Measurements from ENCODE around the gene CDC42EP4. TPM values are rescaled to one million over a fixed set of nuclear protein-coding genes. Genes with fewer than 3 reads are reported as not detected.

The CDC42EP4 gene
- total RNA-seq, 1 experiment from 2014 or later: 12.9 TPM

- no peak for DNase-seq (ENCODE audit: low read depth)
Observed at GRCh38 chr17:73301369-73301768, 10.4 kb downstream of the CDC42EP4 start.

- DNase-seq (ENCODE audit: low read depth): no peak
Observed at GRCh38 chr17:73300392-73300791, 11.4 kb downstream of the CDC42EP4 start.

DNA sequence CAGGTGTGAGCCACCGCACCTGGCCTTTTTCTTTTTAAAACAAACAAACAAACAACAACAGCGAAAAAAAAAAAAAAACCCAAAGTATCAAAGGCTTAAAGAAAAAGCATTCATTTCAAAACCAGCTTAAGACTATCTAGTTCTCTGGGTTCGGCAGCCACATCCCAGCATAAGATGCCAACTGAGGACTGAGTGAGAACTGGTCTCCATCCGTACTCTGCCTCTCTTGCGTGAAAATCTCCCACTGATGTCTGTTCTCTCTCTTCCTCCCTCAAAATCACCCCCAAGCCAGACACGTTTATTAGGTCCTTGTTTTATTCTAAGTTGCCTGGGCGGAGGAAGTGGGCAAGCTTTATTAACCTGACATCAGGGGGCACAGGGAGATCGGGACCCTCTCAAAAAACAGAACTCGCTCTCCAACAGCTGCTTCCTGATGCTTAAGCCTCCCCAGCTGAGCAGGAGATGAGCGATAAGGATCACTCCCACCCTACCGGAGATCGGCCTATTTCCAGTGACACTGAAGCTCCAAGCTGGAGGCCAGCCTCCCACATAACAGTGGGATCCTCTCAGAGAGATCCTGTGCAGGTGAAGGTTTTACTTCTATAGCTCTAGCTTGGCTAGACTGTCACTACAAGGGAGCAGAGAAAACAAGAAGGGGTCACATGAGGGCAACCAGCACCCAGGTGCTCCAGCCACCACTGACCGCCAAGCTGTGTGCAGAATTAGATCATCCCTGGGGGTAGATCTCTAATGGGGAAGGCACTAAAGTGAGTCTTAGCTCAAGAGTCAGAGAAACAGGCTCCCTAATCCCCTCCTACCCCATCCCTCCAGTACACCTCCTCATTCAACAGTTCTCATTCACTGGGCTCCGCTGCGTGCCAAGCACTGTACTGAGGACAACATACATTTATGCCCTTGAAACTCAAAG is 13.6 kb downstream of the CDC42EP4 start:
- peak; percentile 51 for DNase-seq (ENCODE audit: low read depth)

DNA sequence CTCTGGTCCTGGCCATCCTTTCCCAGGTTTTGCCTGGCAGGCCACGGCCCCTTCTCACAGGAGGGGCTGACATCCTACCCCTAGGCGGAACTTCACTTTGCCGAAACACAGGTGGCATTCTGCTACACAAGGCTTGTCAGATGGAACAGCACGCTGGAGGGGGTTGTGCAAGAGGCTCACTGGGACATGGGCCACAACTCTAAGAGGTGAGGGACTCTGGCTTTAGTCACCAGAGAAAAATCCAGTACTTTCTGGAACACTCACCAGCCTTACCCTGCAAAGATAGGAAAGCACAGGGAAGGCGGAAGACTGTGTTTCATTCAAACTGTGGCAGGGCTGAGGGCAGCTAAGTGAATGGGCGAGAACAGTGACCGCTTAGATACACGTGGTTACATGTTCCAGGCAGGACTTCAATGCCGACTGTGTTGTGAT is 18.3 kb downstream of the CDC42EP4 start:
- peak; percentile 70 for DNase-seq (ENCODE audit: low read depth)

DNA sequence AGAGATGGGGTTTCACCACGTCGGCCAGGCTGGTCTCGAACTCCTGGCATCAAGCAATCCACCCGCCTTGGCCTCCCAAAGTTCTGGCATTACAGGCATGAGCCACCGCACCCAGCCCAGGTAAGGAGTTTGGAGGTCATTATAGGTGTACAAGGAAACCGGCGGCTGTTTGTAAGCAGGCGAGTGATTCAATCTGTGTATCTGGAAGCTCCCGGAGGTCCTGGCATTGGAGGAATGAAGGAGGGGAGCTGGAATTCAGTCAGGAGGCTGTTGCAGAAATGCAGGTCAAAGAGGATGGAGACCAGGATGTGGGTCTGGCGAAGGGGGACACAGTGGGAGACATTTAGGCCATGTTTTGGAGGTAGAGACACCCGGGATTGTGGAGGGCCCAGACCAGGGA is 18.8 kb downstream of the CDC42EP4 start:
- DNase-seq (ENCODE audit: low read depth): no peak

- DNase-seq (ENCODE audit: low read depth): peak; percentile 90
Observed at GRCh38 chr17:73292031-73292531, 19.7 kb downstream of the CDC42EP4 start.

- peak; percentile 97 for DNase-seq (ENCODE audit: low read depth)
Observed at GRCh38 chr17:73291260-73291801, 20.5 kb downstream of the CDC42EP4 start.

GRCh38 chr17:73290399-73291259 is 21.2 kb downstream of the CDC42EP4 start:
- DNase-seq (ENCODE audit: low read depth): peak; percentile 42

- DNase-seq (ENCODE audit: low read depth): no peak
Observed at GRCh38 chr17:73289549-73290254, 22.1 kb downstream of the CDC42EP4 start.

- DNase-seq (ENCODE audit: low read depth): no peak
Observed at GRCh38 chr17:73288534-73289302, 23.1 kb downstream of the CDC42EP4 start.

- DNase-seq (ENCODE audit: low read depth): no peak
Observed at GRCh38 chr17:73286863-73287296, 24.9 kb downstream of the CDC42EP4 start.

GRCh38 chr17:73285916-73286862 is 25.6 kb downstream of the CDC42EP4 start:
- DNase-seq (ENCODE audit: low read depth): no peak

DNA sequence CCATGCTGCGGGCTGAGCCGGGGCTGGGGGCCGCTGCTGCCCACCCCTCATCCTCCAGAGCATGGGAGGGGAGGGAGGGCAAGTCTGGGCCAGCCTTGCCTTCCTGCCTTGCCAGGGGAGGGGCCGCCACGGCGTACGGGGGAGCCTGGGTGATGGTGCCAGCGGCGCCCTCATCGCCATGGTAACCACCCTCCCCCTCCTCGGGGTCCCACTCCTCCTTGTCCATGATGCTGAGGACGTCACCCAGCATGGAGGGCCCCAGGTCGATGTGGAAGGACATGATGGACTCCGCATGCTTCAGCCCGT is 26.2 kb downstream of the CDC42EP4 start:
- no peak for DNase-seq (ENCODE audit: low read depth)

- no peak for DNase-seq (ENCODE audit: low read depth)
Observed at GRCh38 chr17:73284906-73285602, 26.7 kb downstream of the CDC42EP4 start.

DNA sequence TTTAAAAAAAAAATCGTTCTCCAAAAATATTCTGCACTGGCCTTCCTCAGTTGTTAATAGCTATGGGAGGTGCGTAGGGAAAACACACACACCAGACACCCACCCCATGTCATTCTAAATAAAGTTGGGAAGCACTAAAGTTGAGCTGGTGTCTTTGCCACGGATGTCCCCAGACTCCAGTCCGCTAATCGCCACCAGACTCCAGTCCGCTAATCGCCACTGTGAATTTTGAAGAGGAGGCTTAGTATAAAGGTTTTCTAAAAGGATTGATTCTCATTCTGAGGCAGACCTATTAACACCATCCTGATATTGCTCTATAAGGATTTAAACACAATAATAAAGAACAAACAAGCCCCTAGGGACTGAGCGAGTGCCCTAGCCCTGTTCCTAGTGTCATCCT is 27.4 kb downstream of the CDC42EP4 start:
- DNase-seq (ENCODE audit: low read depth): no peak

DNA sequence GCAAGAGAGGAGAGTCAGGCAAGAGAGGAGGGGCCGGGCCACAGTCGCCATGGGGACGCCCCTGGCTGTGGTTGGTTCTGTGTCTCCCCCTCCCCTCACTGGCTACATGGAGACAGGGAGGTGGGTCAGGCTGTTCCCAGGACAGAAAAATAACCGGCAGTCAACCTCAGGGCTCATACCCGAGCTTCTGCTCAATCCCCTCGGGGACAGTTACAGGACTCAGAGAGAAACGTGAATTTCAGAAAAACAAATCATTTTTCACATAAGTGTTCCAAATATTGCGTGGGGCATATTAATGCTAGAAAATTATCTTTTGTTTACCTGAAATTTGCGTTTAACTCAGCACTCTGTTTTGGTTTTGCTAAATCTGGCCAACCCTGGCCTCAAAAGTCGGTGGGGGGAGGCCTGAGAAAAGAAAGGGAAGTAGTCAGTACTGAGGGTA is 27.9 kb downstream of the CDC42EP4 start:
- DNase-seq (ENCODE audit: low read depth): no peak

- no peak for DNase-seq (ENCODE audit: low read depth)
Observed at GRCh38 chr17:73283250-73283649, 28.6 kb downstream of the CDC42EP4 start.

DNA sequence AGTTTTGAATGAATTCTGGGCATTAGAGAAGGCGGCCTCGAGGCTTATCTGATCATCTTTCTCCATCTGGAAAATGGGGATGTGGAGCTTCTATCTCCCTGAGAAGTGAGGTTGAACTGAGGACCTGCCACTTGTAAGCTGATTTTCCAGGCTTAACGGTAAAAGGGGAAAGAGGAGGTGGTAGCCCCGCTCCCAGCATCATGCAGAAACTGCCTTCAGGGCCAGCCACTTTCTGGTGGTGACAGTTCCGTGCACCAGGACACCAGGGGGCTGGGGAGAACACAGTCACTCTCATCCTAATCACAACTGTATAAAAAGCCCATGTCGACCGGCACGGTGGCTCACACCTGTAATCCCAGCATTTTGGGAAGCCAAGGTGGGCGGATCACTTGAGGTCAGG is 29.2 kb downstream of the CDC42EP4 start:
- no peak for DNase-seq (ENCODE audit: low read depth)

GRCh38 chr17:73281928-73282327 is 29.9 kb downstream of the CDC42EP4 start:
- no peak for DNase-seq (ENCODE audit: low read depth)

Data from RPMI7951 (cell line).